NCI-H1417 (cell line): ENCODE data around the gene KHK.

Source experiments
- DNase-seq, 3 experiments: peaks; one replicate each; lab custom pipeline; 2025; lab: John Stamatoyannopoulos, UW

The KHK gene

GRCh38 chr2:27081984-27082772, 4.4 kb upstream of the KHK start:
- DNase-seq: no peak

- no peak for DNase-seq
These were observed 3.7 kb upstream of the KHK start for GRCh38 chr2:27082773-27083409.

- no peak for DNase-seq
These were observed 2.9 kb upstream of the KHK start for GRCh38 chr2:27083410-27084296.

GRCh38 chr2:27084297-27085061, 2.1 kb upstream of the KHK start:
- no peak for DNase-seq

GRCh38 chr2:27085062-27085672, 1.4 kb upstream of the KHK start:
- no peak for DNase-seq

GRCh38 chr2:27085673-27086089, 891 bp upstream of the KHK start:
- DNase-seq: peak in 2 of 3 experiments; percentile 70 to 79

GRCh38 chr2:27086090-27086723, 365 bp upstream of the KHK start:
- DNase-seq: peak; percentile 97 to 98 (median 97)

- DNase-seq: no peak
These were observed 1.3 kb downstream of the KHK start for GRCh38 chr2:27087823-27088410.

- DNase-seq: no peak
These were observed 2.1 kb downstream of the KHK start for GRCh38 chr2:27088634-27089033.

- no peak for DNase-seq
These were observed 2.8 kb downstream of the KHK start for GRCh38 chr2:27089111-27089954.

GRCh38 chr2:27091746-27092695, 5.4 kb downstream of the KHK start:
- DNase-seq: no peak

GRCh38 chr2:27092696-27093429, 6.3 kb downstream of the KHK start:
- DNase-seq: no peak

GRCh38 chr2:27093430-27094352, 7.1 kb downstream of the KHK start:
- no peak for DNase-seq

- DNase-seq: no peak
These were observed 7.9 kb downstream of the KHK start for GRCh38 chr2:27094353-27094984.

- DNase-seq: no peak
These were observed 8.8 kb downstream of the KHK start for GRCh38 chr2:27095427-27095744.
